SU-DHL-6 (cell line): ENCODE results near the gene CDH13.

Experiments
- H2AFZ ChIP-seq: fragments of 200-600 bp; sonication (generic); 2 replicates; pipeline ENCODE4 v1.6.1; 2014; ENCODE audit warnings: low read depth, mild to moderate bottlenecking, moderate library complexity, mixed read lengths, antibody characterized with exemption, low read length; ENCODE audit not compliant: severe bottlenecking
- H3F3A ChIP-seq: fragments of 200-600 bp; shearing (Covaris generic); 2 replicates; pipeline ENCODE4 v1.6.0; 2016; ENCODE audit warnings: antibody characterized with exemption, mild to moderate bottlenecking; ENCODE audit not compliant: insufficient read depth
- H3K27ac ChIP-seq: fragments of 200-600 bp; sonication (generic); 2 replicates; pipeline ENCODE4 v1.5.1; 2016; ENCODE audit warnings: low read depth, mild to moderate bottlenecking, low read length, moderate library complexity, mixed read lengths
- H3K27me3 ChIP-seq: fragments of 200-600 bp; sonication (generic), shearing (Covaris generic); 2 replicates; pipeline ENCODE4 v1.6.0; 2014; ENCODE audit warnings: mild to moderate bottlenecking, low read length
- H3K36me3 ChIP-seq: fragments of 200-600 bp; sonication (generic); 2 replicates; pipeline ENCODE4 v1.6.1; 2014; ENCODE audit warnings: mild to moderate bottlenecking, low read length, mixed read lengths
- H3K4me2 ChIP-seq: fragments of 300-600, 200-600 bp; shearing (Covaris generic), sonication (generic); 2 replicates; pipeline ENCODE4 v1.6.0; 2014; ENCODE audit warnings: low read length, low read depth, mild to moderate bottlenecking; ENCODE audit not compliant: poor library complexity, severe bottlenecking
- H3K4me3 ChIP-seq: fragments of 200-600 bp; sonication (generic); 2 replicates; pipeline ENCODE4 v1.5.1; 2014; ENCODE audit warnings: antibody characterized with exemption, low read length, mild to moderate bottlenecking, mixed read lengths; ENCODE audit not compliant: insufficient read depth, poor library complexity, severe bottlenecking
- H3K79me2 ChIP-seq: fragments of 200-600 bp; sonication (generic); 2 replicates; pipeline ENCODE4 v1.6.1; 2014; ENCODE audit warnings: mild to moderate bottlenecking, low read length, moderate library complexity; ENCODE audit not compliant: insufficient read depth
- H3K9ac ChIP-seq: fragments of 200-600 bp; sonication (generic); 2 replicates; pipeline ENCODE4 v1.7.0; 2014; ENCODE audit warnings: mild to moderate bottlenecking, low read length
- H3K9me2 ChIP-seq: fragments of 200-600 bp; sonication (generic); replicated peaks from 2 replicates; pipeline ENCODE4 v1.6.1; 2014; ENCODE audit warnings: low read length; ENCODE audit not compliant: insufficient read depth
- H3K9me3 ChIP-seq: fragments of 200-600 bp; sonication (generic); 2 replicates; pipeline ENCODE4 v1.6.1; 2014; ENCODE audit warnings: low read length, mixed read lengths; ENCODE audit not compliant: insufficient read depth
- H4K20me1 ChIP-seq: fragments of 200-600 bp; sonication (generic); 2 replicates; pipeline ENCODE4 v1.6.1; 2014; ENCODE audit warnings: low read depth, mild to moderate bottlenecking, antibody characterized with exemption, low read length, moderate library complexity, mixed read lengths
- CTCF ChIP-seq: fragments of 200-600 bp; sonication (generic); IDR thresholded peaks from one replicate; pipeline ENCODE4 v1.5.1; 2017; ENCODE audit warnings: antibody characterized with exemption, mild to moderate bottlenecking, low read length, moderate library complexity; ENCODE audit not compliant: insufficient read depth, poor library complexity, severe bottlenecking
- EZH2phosphoT487 ChIP-seq: fragments of 200-600 bp; sonication (generic), shearing (Covaris generic); conservative IDR thresholded peaks from 2 replicates; pipeline ENCODE4 v1.6.1; 2018; ENCODE audit warnings: mild to moderate bottlenecking, antibody characterized with exemption, low read length, moderate library complexity, mixed read lengths

The CDH13 gene

GRCh38 chr16:83713597-83713996, 1086.8 kb downstream of the CDH13 start:
- Histone ChIP-seq H3K27me3 (no peaks in the 10 kb centered on the region), H3K27ac (no peak overlapping the region), H4K20me1 (no peaks in the 10 kb centered on the region), H3K9ac (no peak overlapping the region), H3K9me3 (no peaks in the 10 kb centered on the region), H3K79me2 (no peaks in the 10 kb centered on the region), H3F3A (no peaks in the 10 kb centered on the region), H3K4me3 (no peak overlapping the region), H3K36me3 (no peaks in the 10 kb centered on the region), H3K9me2 (no peaks in the 10 kb centered on the region), H2AFZ (no peak overlapping the region), H3K4me2 (no peak overlapping the region)
- TF ChIP-seq EZH2phosphoT487 (no peak), CTCF (no peak)

GRCh38 chr16:83714286-83714685, 1087.5 kb downstream of the CDH13 start:
- no peaks in the 10 kb centered on the region for H4K20me1 ChIP-seq
- H3K79me2 ChIP-seq: no peaks in the 10 kb centered on the region
- H3F3A ChIP-seq: no peaks in the 10 kb centered on the region
- no peaks in the 10 kb centered on the region for H3K27me3 ChIP-seq
- H2AFZ ChIP-seq: no peak overlapping the region
- H3K9me2 ChIP-seq: no peaks in the 10 kb centered on the region
- no peak overlapping the region for H3K27ac ChIP-seq
- TF ChIP-seq CTCF (no peak), EZH2phosphoT487 (no peak)
- no peak overlapping the region for H3K4me2 ChIP-seq
- H3K36me3 ChIP-seq: no peaks in the 10 kb centered on the region
- no peak overlapping the region for H3K4me3 ChIP-seq
- no peaks in the 10 kb centered on the region for H3K9me3 ChIP-seq
- H3K9ac ChIP-seq: no peak overlapping the region

- no peak for TF ChIP-seq EZH2phosphoT487
- no peak for TF ChIP-seq CTCF
- Histone ChIP-seq H4K20me1 (no peaks in the 10 kb centered on the region), H3F3A (no peaks in the 10 kb centered on the region), H3K27ac (no peak overlapping the region), H3K9ac (no peak overlapping the region), H3K4me2 (no peak overlapping the region), H3K79me2 (no peaks in the 10 kb centered on the region), H3K4me3 (no peak overlapping the region), H3K36me3 (no peaks in the 10 kb centered on the region), H2AFZ (no peak overlapping the region), H3K27me3 (no peaks in the 10 kb centered on the region), H3K9me2 (no peaks in the 10 kb centered on the region), H3K9me3 (no peaks in the 10 kb centered on the region)
Measured at GRCh38 chr16:83715217-83715920, 1088.6 kb downstream of the CDH13 start.
